Regular cardiac myocyte (primary cell): Measurements from ENCODE around the gene UBN1. TPM values are rescaled to one million over a fixed set of nuclear protein-coding genes. Genes with fewer than 3 reads are reported as not detected.

ENCODE experiments used
- total RNA-seq: library from RNA; depleted of rRNA; stranded (reverse); fragments of >200 nt; gene quantifications from 2 replicates; pipeline ENCODE4 v1.2.3, GENCODE V29; 2014

Gene UBN1
- total RNA-seq = 20.9 and 21.7 TPM in 2 replicates

GRCh38 chr16:4846901-4847773, at the start of gene UBN1, which contains the start of gene GLYR1:
Gene UBN1 (plus strand): TSS chr16:4847481. CDS start chr16:4852918, 5,437 bp downstream.
Gene GLYR1 (minus strand): TSS chr16:4847288. CDS start chr16:4847265, 23 bp downstream.

GRCh38 chr16:4801962-4802658, 45.2 kb upstream of the UBN1 start, which contains the start of gene ROGDI:
Gene ROGDI (minus strand): TSS chr16:4802633. CDS start chr16:4802571, 62 bp downstream.

Other genes with a start within 250 kb of the UBN1 start
- 3.5 and 5.9 TPM in 2 replicates for gene UBALD1, start 232.6 kb upstream of the UBN1 start, total RNA-seq
- 22.8 and 25.9 TPM in 2 replicates for gene MGRN1, start 222.7 kb upstream of the UBN1 start, total RNA-seq
- gene NUDT16L1, start 153.9 kb upstream of the UBN1 start, total RNA-seq = 18.0 and 33.2 TPM in 2 replicates
- 33.7 and 45.4 TPM in 2 replicates for gene ANKS3, start 113.2 kb upstream of the UBN1 start, total RNA-seq
- 2.5 and 2.8 TPM in 2 replicates for gene DNAAF8, start 112.9 kb upstream of the UBN1 start, total RNA-seq
- gene ZNF500, start 80.3 kb upstream of the UBN1 start, total RNA-seq = 7.0 and 7.1 TPM in 2 replicates
- not detected in 2 replicates for gene SEPTIN12, start 59.1 kb upstream of the UBN1 start, total RNA-seq
- not detected in 2 replicates for gene SMIM22, start 52.1 kb upstream of the UBN1 start, total RNA-seq
- gene ROGDI, start 44.8 kb upstream of the UBN1 start, total RNA-seq = 16.6 and 21.1 TPM in 2 replicates
- gene GLYR1, start 193 bp upstream of the UBN1 start, total RNA-seq = 43.4 and 62.9 TPM in 2 replicates
- 1.5 and 11.6 TPM in 2 replicates for gene PPL, start 89.7 kb downstream of the UBN1 start, total RNA-seq
- 0.28 TPM in 1 of 2 replicates, not detected in the other for gene SEC14L5, start 110.8 kb downstream of the UBN1 start, total RNA-seq
- gene NAGPA, start 186.5 kb downstream of the UBN1 start, total RNA-seq = 9.4 and 16.1 TPM in 2 replicates
- gene C16orf89, start 218.5 kb downstream of the UBN1 start, total RNA-seq = 1.1 TPM in 1 of 2 replicates, not detected in the other
- gene ALG1, start 224.4 kb downstream of the UBN1 start, total RNA-seq = 34.4 and 52.1 TPM in 2 replicates